Measurements from ENCODE around the gene CNTROB. TPM values are rescaled to one million over a fixed set of nuclear protein-coding genes. Genes with fewer than 3 reads are reported as not detected.

Gene CNTROB
- total RNA-seq = 18.7 and 19.1 TPM in 2 replicates

GRCh38 chr17:7931709-7932482 is at the start of gene CNTROB, which contains the start of gene TRAPPC1:
CNTROB (plus strand) TSS chr17:7932206; CDS start chr17:7933080, 874 bp downstream.
TRAPPC1 (minus strand) TSS chr17:7931946; CDS start chr17:7931829, 117 bp downstream.

GRCh38 chr17:7888184-7888920 is 43.7 kb upstream of the CNTROB start, which contains the start of gene CHD3:
CHD3 (plus strand) TSS chr17:7888789; CDS start chr17:7889001, 212 bp downstream.

GRCh38 chr17:7915611-7916384 is 16.2 kb upstream of the CNTROB start, which contains the start of gene RNF227:
RNF227 (minus strand) TSS chr17:7916289; CDS start chr17:7916195, 94 bp downstream.

GRCh38 chr17:7929158-7930023 is 2.6 kb upstream of the CNTROB start, which contains the start of gene KCNAB3:
KCNAB3 (minus strand) TSS chr17:7929856; CDS start chr17:7929435, 421 bp downstream.

Other genes starting within 250 kb of the CNTROB start
- 29.0 and 64.8 TPM in 2 replicates for gene TP53, start 244.7 kb upstream of the CNTROB start, total RNA-seq
- gene WRAP53, start 243.7 kb upstream of the CNTROB start, total RNA-seq = 8.0 and 11.8 TPM in 2 replicates
- 0.16 and 0.57 TPM in 2 replicates for gene EFNB3, start 227.0 kb upstream of the CNTROB start, total RNA-seq
- under 0.01 and 0.49 TPM in 2 replicates for gene DNAH2, start 214.5 kb upstream of the CNTROB start, total RNA-seq
- gene KDM6B, start 98.0 kb upstream of the CNTROB start, total RNA-seq = 2.8 and 7.6 TPM in 2 replicates
- gene TMEM88, start 77.1 kb upstream of the CNTROB start, total RNA-seq = 24.5 and 132 TPM in 2 replicates
- gene NAA38, start 74.6 kb upstream of the CNTROB start, total RNA-seq = 90.2 and 171 TPM in 2 replicates
- 9.9 and 11.8 TPM in 2 replicates for gene CYB5D1, start 74.2 kb upstream of the CNTROB start, total RNA-seq
- gene CHD3, start 43.4 kb upstream of the CNTROB start, total RNA-seq = 113 and 162 TPM in 2 replicates
- 1.3 and 3.0 TPM in 2 replicates for gene RNF227, start 15.9 kb upstream of the CNTROB start, total RNA-seq
- gene KCNAB3, start 2.4 kb upstream of the CNTROB start, total RNA-seq = 0.49 and 0.63 TPM in 2 replicates
- 45.3 and 77.3 TPM in 2 replicates for gene TRAPPC1, start 260 bp upstream of the CNTROB start, total RNA-seq
- not detected in 2 replicates for gene GUCY2D, start 70.4 kb downstream of the CNTROB start, total RNA-seq
- not detected in 2 replicates for gene ALOX15B, start 106.9 kb downstream of the CNTROB start, total RNA-seq
- gene ALOX12B, start 155.5 kb downstream of the CNTROB start, total RNA-seq = not detected in 2 replicates
- not detected in 2 replicates for gene ALOXE3, start 186.3 kb downstream of the CNTROB start, total RNA-seq
- gene HES7, start 191.9 kb downstream of the CNTROB start, total RNA-seq = not detected in 2 replicates
- 9.1 and 17.7 TPM in 2 replicates for gene PER1, start 220.2 kb downstream of the CNTROB start, total RNA-seq
- gene VAMP2, start 230.7 kb downstream of the CNTROB start, total RNA-seq = 4.9 and 5.3 TPM in 2 replicates
- 13.4 and 22.3 TPM in 2 replicates for gene TMEM107, start 244.2 kb downstream of the CNTROB start, total RNA-seq